GM21576 (cell line): Measurements from ENCODE around the gene BTF3.
A peak's percentile ranks its signal among the peaks of the same experiment; 100 is the strongest.

Experiments
- ATAC-seq: cut with Tn5 transposase; IDR thresholded peaks from one replicate; pipeline ENCODE4 v1.9.1; 2021; ENCODE audit warnings: mild to moderate bottlenecking, moderate library complexity; ENCODE audit not compliant: unreplicated experiment

BTF3 gene

GRCh38 chr5:73519531-73520283, 21.5 kb downstream of the BTF3 start:
- peak; percentile 99 for ATAC-seq

DNA sequence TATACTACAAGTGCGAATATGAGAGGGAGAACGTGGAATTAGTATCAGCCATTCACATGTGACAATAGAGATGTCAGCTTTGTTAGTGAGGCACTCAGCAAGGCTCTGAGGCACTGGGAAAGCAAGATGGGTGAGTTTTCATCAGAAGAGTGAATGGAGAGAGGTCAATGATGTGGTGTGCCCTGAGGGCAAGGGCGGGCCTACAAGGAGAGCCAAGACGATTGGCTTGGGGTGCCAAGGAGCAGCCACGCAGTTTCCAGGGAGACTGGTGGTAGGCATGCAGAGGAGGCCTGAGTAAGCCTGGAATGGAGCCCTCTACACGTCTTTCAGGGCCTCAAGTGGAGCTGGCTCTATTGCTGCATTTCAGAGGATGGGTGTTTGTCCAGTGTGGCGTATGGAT, 24.7 kb downstream of the BTF3 start:
- ATAC-seq, result no peak

DNA sequence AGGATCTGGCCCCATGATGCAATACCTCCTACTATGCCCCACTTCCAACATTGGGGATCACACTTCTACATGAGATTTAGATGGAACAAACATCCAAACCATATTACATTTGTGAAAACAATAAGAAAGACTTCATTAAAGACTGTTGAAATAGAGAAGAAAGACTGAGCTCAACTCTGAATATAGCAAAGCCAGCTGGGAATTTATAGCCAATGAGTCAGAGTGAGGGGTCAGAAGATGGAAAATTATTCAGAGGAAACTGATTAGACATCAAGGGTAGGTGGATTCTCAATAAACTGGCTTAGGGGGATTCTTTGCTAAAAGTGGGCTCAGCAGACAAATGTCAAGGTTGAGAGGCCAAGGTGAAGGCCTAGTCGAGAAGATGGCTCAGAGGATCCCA, 25.6 kb downstream of the BTF3 start:
- ATAC-seq, result no peak

DNA sequence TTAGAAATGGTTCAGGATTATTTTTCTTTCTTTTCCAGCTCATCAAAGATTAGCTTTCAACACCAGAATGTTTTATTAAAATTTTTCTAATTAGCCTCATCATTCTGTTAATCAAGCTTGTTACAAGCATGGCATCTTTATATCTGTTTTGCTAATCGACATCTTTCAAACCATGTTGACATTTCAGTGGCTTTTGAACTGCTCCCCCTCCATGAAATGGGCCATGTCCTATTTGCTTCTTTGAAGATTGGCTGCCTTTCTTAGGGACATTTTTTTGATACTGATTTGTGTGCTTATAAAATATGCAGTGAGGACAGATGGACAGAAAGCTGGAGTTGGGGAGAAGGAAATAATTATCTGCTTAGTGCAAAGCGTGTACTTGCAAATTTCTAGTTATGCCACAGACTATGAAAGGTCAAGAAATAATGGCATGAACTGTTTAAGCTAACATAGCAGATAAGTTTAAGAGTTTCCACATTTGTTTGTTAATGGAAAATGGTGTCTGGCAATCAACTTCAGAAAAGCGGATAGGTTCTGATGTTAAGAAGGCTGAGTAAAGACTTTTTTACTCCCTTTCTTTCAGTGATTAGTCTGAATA, 27.5 kb downstream of the BTF3 start:
- no peak for ATAC-seq

GRCh38 chr5:73528248-73528647, 30.0 kb downstream of the BTF3 start:
- no peak for ATAC-seq

- ATAC-seq, result no peak
These were observed 30.8 kb downstream of the BTF3 start for GRCh38 chr5:73529081-73529480.

GRCh38 chr5:73531356-73531755, 33.1 kb downstream of the BTF3 start:
- no peak for ATAC-seq

GRCh38 chr5:73532195-73532594, 34.0 kb downstream of the BTF3 start:
- ATAC-seq, result no peak

DNA sequence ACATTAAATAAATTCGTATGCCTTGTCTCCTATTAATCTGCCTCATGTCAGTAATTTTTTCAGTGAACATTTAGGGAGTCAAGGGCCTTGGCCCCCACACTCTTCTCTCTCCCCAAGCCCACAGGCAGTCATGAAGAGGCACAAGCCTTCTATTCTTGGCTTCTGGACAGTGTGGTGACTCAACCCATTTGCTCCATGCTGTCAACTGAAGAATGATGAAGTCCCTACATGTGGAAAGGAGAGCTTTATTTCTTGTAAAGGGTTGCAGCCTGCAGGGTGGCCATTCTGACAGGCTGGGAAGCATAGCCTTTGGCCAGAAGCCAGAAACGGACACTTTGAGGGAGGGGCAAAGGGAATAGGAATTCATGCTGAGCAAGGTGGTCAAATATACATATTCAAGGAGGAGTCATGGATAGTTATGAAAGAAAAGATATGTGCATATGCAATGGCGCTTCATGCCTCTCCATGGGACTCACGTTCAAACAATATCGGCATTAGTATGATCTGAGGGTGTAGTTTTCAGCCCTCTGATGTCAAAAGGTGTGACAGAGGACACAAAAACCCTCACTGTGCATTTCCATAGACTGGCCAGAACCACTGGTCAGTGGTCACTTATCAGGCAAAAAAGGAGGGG, 35.9 kb downstream of the BTF3 start:
- no peak for ATAC-seq

DNA sequence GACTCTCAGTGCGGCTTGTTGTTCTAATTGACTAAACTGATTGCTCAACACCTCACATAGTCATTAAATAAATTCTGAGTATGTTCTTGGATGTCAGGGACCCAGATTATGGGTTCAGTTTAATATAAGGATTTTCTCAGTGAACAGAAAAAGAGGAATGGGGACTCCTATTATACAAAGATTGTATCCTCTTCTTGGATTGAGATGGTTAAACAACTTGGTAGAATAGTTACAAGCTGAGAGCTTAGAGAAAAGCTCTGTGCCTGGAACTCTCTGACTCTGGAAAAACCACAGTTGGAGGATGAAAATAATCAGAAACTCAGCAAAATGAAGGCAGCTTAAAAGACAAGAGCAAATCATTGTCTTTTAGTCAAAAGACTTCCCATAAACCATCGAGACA, 36.7 kb downstream of the BTF3 start:
- ATAC-seq, result no peak

DNA sequence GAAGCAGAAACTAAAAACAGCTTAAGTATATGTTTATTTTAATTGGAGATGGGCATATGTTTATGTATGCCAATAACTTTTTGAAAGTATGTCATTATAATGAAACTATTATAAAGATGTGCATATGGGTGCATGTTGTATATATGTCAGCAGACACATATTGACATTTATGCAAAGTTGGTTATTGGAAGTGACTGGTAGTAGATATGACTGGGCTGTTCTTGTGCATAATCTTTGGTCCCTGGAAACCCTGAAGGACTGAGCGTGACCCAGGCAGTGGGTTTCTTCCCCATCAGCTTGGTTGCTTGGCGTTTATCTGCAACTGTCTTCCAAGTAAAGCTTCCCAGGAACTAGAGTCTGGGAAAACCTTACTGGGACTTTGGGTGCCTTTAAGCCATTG, 41.5 kb downstream of the BTF3 start:
- no peak for ATAC-seq

DNA sequence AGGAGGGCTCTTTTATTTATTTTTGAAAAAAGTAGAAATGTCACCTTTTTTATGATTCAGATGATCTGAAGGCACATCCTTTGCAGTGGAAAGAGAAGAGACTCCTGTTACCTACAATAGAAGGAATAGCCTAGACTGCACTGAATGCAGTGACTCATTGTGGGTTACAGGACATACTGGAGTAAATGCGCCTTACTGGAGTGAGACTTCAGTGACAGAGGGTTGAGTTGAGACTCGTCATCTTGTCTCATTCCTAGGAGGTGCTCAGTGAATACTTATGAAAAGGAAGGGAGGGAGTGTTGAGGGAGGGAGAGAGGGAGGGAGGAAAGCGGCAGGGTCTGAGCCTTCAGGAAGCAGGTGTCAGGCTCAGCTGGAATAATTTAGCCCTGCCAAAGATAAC, 42.0 kb downstream of the BTF3 start:
- ATAC-seq, result no peak

DNA sequence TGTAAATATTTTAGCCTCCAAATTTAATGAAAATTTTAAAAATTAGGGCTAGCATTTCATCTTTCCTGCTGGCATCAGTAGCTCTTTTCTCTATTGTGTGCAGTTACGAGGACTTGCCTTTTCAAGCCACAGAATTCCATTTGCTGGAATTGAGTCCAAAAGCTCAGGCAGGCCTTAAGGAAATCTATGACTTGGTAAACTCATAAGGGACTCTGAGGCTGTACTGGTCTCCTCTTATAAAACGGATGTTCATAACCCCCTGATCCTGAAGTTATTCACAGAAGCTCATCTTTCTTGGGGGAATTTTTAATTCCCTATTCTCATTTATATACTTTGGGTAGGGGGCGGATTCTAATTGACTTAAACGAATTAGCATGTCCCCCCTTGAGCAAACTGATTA, 43.8 kb downstream of the BTF3 start:
- ATAC-seq, result no peak

- ATAC-seq, result no peak
These were observed 46.5 kb downstream of the BTF3 start for GRCh38 chr5:73544429-73545402.

GRCh38 chr5:73545403-73545779, 47.1 kb downstream of the BTF3 start:
- ATAC-seq, result no peak

GRCh38 chr5:73550016-73550415, 51.8 kb downstream of the BTF3 start:
- no peak for ATAC-seq

GRCh38 chr5:73552642-73553041, 54.4 kb downstream of the BTF3 start:
- no peak for ATAC-seq
